ENCODE data around the gene CR1L. TPM values are rescaled to one million over a fixed set of nuclear protein-coding genes. Genes with fewer than 3 reads are reported as not detected.

Gene CR1L
- total RNA-seq, 1 experiment from 2014 or later: 13.7 TPM

DNA sequence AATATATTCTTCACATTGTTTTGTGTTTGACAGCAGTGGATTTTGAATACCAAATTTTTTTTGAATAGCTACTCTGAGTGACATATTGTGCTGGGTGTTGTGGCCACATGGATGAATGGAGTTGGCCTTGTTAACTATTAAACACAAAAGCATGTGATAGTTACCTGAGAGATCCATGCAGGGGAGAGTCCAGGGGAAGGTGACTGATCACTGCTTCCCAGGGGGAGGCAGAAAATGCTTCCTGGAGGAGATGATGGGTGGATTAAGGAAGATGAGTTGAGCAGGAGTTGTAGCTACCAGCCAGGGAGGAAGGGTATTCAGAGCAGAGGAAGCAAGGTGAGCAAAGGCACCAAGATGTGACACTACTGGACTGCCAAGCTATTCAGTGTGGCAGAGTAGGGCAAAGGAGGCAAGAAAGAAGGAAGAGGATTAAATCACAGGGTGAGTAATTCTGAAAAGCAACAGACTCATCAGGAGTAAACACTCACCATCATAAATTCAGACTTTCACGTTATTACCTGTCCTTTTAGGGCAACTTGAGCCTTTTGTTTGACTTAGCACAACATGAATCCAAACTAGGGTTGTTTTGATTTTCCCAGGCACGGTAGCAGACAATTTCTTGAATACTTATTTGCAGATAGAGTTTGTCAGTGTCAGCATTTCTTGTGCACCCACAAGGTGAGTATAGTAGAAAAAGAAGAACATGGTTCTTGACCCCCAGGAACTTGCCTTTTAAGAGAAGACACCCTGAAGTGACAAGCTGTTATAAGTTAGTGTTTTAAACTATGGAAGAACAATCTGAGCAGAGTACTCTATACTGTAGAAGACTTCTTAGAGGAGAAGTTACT is 111.1 kb downstream of the CR1L start:
- ATAC-seq (no peak), DNase-seq (ENCODE audit: low spot score) (no peak)
- H3K27ac Mint-ChIP-seq: peak overlapping the region; percentile 31
- no peaks in the 10 kb centered on the region for H3K27me3 Mint-ChIP-seq (ENCODE audit: low read depth)
- peaks cover 50% of the 10 kb centered on the region for H3K36me3 Mint-ChIP-seq
- ChIA-PET CTCF (interaction anchor here (0.6 to 1.8 kb wide), 2 partner anchors 41 to 147 kb away, joined by 3 to 4 read pairs; no protein-coding TSS in a partner anchor), POLR2A (interaction anchor here (0.5 to 0.6 kb wide), 2 partner anchors 77 to 830 kb away, joined by 3 read pairs; no protein-coding TSS in a partner anchor)
- peaks cover 37% of the 10 kb centered on the region for H3K4me1 Mint-ChIP-seq
- no peak overlapping the region for H3K4me3 Mint-ChIP-seq
- H3K9me3 Mint-ChIP-seq: no peaks in the 10 kb centered on the region
- TF ChIP-seq, protein P1, sequence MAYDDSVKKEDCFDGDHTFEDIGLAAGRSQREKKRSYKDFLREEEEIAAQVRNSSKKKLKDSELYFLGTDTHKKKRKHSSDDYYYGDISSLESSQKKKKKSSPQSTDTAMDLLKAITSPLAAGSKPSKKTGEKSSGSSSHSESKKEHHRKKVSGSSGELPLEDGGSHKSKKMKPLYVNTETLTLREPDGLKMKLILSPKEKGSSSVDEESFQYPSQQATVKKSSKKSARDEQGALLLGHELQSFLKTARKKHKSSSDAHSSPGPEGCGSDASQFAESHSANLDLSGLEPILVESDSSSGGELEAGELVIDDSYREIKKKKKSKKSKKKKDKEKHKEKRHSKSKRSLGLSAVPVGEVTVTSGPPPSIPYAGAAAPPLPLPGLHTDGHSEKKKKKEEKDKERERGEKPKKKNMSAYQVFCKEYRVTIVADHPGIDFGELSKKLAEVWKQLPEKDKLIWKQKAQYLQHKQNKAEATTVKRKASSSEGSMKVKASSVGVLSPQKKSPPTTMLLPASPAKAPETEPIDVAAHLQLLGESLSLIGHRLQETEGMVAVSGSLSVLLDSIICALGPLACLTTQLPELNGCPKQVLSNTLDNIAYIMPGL (CRISPR knock-in tag; IDR thresholded peaks at IDR 0.05): no peak
- no peak for TF ChIP-seq GRHL2 (CRISPR knock-in tag; IDR thresholded peaks at IDR 0.05; ENCODE audit: insufficient replicate concordance, severe bottlenecking)
- TF ChIP-seq, protein P2, sequence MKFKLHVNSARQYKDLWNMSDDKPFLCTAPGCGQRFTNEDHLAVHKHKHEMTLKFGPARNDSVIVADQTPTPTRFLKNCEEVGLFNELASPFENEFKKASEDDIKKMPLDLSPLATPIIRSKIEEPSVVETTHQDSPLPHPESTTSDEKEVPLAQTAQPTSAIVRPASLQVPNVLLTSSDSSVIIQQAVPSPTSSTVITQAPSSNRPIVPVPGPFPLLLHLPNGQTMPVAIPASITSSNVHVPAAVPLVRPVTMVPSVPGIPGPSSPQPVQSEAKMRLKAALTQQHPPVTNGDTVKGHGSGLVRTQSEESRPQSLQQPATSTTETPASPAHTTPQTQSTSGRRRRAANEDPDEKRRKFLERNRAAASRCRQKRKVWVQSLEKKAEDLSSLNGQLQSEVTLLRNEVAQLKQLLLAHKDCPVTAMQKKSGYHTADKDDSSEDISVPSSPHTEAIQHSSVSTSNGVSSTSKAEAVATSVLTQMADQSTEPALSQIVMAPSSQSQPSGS (CRISPR knock-in tag; IDR thresholded peaks at IDR 0.05; ENCODE audit: borderline replicate concordance, low read depth): no peak
- TF ChIP-seq, protein P3, sequence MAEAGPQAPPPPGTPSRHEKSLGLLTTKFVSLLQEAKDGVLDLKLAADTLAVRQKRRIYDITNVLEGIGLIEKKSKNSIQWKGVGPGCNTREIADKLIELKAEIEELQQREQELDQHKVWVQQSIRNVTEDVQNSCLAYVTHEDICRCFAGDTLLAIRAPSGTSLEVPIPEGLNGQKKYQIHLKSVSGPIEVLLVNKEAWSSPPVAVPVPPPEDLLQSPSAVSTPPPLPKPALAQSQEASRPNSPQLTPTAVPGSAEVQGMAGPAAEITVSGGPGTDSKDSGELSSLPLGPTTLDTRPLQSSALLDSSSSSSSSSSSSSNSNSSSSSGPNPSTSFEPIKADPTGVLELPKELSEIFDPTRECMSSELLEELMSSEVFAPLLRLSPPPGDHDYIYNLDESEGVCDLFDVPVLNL (CRISPR knock-in tag; IDR thresholded peaks at IDR 0.05; ENCODE audit: borderline replicate concordance, low read depth): no peak
- no peak for TF ChIP-seq PRRX2 (CRISPR knock-in tag; IDR thresholded peaks at IDR 0.05)
- no peak for TF ChIP-seq ESRRA (CRISPR knock-in tag; IDR thresholded peaks at IDR 0.05; ENCODE audit: borderline replicate concordance)
- TF ChIP-seq, protein P4, sequence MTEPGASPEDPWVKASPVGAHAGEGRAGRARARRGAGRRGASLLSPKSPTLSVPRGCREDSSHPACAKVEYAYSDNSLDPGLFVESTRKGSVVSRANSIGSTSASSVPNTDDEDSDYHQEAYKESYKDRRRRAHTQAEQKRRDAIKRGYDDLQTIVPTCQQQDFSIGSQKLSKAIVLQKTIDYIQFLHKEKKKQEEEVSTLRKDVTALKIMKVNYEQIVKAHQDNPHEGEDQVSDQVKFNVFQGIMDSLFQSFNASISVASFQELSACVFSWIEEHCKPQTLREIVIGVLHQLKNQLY (CRISPR knock-in tag; IDR thresholded peaks at IDR 0.05): no peak
- TF ChIP-seq, protein P5, sequence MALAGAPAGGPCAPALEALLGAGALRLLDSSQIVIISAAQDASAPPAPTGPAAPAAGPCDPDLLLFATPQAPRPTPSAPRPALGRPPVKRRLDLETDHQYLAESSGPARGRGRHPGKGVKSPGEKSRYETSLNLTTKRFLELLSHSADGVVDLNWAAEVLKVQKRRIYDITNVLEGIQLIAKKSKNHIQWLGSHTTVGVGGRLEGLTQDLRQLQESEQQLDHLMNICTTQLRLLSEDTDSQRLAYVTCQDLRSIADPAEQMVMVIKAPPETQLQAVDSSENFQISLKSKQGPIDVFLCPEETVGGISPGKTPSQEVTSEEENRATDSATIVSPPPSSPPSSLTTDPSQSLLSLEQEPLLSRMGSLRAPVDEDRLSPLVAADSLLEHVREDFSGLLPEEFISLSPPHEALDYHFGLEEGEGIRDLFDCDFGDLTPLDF (CRISPR knock-in tag; IDR thresholded peaks at IDR 0.05): no peak
- no peak for TF ChIP-seq ZNF396 (CRISPR knock-in tag; IDR thresholded peaks at IDR 0.05; ENCODE audit: borderline replicate concordance)
- TF ChIP-seq EMX1 (CRISPR knock-in tag; IDR thresholded peaks at IDR 0.05): no peak
- TF ChIP-seq, protein P6, sequence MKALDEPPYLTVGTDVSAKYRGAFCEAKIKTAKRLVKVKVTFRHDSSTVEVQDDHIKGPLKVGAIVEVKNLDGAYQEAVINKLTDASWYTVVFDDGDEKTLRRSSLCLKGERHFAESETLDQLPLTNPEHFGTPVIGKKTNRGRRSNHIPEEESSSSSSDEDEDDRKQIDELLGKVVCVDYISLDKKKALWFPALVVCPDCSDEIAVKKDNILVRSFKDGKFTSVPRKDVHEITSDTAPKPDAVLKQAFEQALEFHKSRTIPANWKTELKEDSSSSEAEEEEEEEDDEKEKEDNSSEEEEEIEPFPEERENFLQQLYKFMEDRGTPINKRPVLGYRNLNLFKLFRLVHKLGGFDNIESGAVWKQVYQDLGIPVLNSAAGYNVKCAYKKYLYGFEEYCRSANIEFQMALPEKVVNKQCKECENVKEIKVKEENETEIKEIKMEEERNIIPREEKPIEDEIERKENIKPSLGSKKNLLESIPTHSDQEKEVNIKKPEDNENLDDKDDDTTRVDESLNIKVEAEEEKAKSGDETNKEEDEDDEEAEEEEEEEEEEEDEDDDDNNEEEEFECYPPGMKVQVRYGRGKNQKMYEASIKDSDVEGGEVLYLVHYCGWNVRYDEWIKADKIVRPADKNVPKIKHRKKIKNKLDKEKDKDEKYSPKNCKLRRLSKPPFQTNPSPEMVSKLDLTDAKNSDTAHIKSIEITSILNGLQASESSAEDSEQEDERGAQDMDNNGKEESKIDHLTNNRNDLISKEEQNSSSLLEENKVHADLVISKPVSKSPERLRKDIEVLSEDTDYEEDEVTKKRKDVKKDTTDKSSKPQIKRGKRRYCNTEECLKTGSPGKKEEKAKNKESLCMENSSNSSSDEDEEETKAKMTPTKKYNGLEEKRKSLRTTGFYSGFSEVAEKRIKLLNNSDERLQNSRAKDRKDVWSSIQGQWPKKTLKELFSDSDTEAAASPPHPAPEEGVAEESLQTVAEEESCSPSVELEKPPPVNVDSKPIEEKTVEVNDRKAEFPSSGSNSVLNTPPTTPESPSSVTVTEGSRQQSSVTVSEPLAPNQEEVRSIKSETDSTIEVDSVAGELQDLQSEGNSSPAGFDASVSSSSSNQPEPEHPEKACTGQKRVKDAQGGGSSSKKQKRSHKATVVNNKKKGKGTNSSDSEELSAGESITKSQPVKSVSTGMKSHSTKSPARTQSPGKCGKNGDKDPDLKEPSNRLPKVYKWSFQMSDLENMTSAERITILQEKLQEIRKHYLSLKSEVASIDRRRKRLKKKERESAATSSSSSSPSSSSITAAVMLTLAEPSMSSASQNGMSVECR (CRISPR knock-in tag; IDR thresholded peaks at IDR 0.05; ENCODE audit: borderline replicate concordance): no peak
- no peak for TF ChIP-seq SP1 (CRISPR knock-in tag; conservative IDR thresholded peaks at IDR 0.05)

All from WTC11 (cell line).